ENCODE results near the gene GALNTL6.

DNA sequence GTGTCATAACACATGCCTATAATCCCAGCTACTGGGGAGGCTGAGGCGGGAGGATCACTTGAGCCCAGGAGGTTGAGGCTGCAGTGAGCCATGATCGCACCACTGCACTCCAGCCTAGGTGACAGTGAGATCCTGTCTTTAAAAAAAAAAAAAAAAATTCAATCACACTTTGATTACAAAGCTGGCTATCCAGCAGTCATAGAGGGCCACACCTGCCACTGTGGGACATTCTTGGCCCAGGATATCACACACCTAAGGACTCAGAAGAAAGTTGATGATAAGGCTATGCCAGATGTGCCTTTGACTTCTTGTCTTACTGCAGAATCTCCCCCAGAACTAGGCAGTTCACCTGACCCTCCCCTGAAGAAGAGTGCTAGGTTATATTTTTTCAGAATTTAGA is 1232.9 kb downstream of the GALNTL6 start:
- TF ChIP-seq GABPA (tag; conservative IDR thresholded peaks at IDR 0.05; ENCODE audit: low read depth) (no peak), EP300 (IDR thresholded peaks at IDR 0.05; ENCODE audit: low read length) (no peak), RCOR1 (IDR thresholded peaks at IDR 0.05; ENCODE audit: borderline replicate concordance in 1 of 2, low read depth in 2 of 2, low read length in 2 of 2) (no peak), MTA1 (IDR thresholded peaks at IDR 0.05; ENCODE audit: borderline replicate concordance) (no peak), HNRNPLL (IDR thresholded peaks at IDR 0.05; ENCODE audit: low read depth, low read length, poor library complexity, severe bottlenecking) (no peak), EZH2 (IDR thresholded peaks at IDR 0.05; ENCODE audit: borderline replicate concordance, low read depth, low read length) (no peak), C11orf30 (IDR thresholded peaks at IDR 0.05; ENCODE audit: low read depth) (no peak), DDX20 (tag; IDR thresholded peaks at IDR 0.05; ENCODE audit: low read depth) (no peak), SIN3A (IDR thresholded peaks at IDR 0.05; ENCODE audit: borderline replicate concordance in 2 of 2, control insufficient read depth in 1 of 2, low read depth in 2 of 2, low read length in 2 of 2) (no peak)
- TF ChIP-seq, protein P1, sequence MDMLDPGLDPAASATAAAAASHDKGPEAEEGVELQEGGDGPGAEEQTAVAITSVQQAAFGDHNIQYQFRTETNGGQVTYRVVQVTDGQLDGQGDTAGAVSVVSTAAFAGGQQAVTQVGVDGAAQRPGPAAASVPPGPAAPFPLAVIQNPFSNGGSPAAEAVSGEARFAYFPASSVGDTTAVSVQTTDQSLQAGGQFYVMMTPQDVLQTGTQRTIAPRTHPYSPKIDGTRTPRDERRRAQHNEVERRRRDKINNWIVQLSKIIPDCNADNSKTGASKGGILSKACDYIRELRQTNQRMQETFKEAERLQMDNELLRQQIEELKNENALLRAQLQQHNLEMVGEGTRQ (CRISPR knock-in tag; IDR thresholded peaks at IDR 0.05): no peak
- TF ChIP-seq, protein P2, sequence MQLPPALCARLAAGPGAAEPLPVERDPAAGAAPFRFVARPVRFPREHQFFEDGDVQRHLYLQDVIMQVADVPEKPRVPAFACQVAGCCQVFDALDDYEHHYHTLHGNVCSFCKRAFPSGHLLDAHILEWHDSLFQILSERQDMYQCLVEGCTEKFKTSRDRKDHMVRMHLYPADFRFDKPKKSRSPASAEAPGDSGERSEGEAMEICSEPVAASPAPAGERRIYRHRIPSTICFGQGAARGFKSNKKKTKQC (CRISPR knock-in tag; IDR thresholded peaks at IDR 0.05): no peak
- TF ChIP-seq, protein P3, sequence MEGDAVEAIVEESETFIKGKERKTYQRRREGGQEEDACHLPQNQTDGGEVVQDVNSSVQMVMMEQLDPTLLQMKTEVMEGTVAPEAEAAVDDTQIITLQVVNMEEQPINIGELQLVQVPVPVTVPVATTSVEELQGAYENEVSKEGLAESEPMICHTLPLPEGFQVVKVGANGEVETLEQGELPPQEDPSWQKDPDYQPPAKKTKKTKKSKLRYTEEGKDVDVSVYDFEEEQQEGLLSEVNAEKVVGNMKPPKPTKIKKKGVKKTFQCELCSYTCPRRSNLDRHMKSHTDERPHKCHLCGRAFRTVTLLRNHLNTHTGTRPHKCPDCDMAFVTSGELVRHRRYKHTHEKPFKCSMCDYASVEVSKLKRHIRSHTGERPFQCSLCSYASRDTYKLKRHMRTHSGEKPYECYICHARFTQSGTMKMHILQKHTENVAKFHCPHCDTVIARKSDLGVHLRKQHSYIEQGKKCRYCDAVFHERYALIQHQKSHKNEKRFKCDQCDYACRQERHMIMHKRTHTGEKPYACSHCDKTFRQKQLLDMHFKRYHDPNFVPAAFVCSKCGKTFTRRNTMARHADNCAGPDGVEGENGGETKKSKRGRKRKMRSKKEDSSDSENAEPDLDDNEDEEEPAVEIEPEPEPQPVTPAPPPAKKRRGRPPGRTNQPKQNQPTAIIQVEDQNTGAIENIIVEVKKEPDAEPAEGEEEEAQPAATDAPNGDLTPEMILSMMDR (IDR thresholded peaks at IDR 0.05 in 2 of 3, conservative IDR thresholded peaks at IDR 0.05 in 1 of 3; ENCODE audit: insufficient read depth in 2 of 3, low read depth in 1 of 3, low read length in 3 of 3): no peak

Data from K562 (cell line).